K562 (cell line): Measurements from ENCODE around the gene ZNF83.
"Not testable (repeated sequence)": the region's sequence is repeated elsewhere in the genome, so short reads cannot be mapped to it uniquely, and the experiment has no call there.

Experiments
- C11orf30 ChIP-seq: fragments of 450-650 bp; IDR thresholded peaks from 2 replicates; pipeline ENCODE4 v1.6.1; 2016; ENCODE audit warnings: low read depth, mild to moderate bottlenecking
- COPS2 ChIP-seq: fragments of 450-650 bp; conservative IDR thresholded peaks from 2 replicates; pipeline ENCODE4 v1.6.1; 2016; ENCODE audit warnings: mild to moderate bottlenecking, moderate library complexity
- CTCF ChIP-seq, 3 experiments: IDR thresholded peaks in 2 of 3; conservative IDR thresholded peaks in 1 of 3; 2 replicates each; pipeline ENCODE4 v1.5.1; 2011 to 2012; ENCODE audit warnings: low read length in 3 of 3, mild to moderate bottlenecking in 3 of 3, control low read depth in 2 of 3, improper control_type of control experiment in 1 of 3, inconsistent platforms in 1 of 3, low read depth in 1 of 3, mixed read lengths in 1 of 3, moderate library complexity in 1 of 3; ENCODE audit not compliant: insufficient read depth in 2 of 3
- E2F1 ChIP-seq: sonication (generic); formaldehyde crosslinking; IDR thresholded peaks from 2 replicates; pipeline ENCODE4 v1.8.1; 2023; ENCODE audit warnings: mild to moderate bottlenecking, missing genetic modification reagents, moderate library complexity
- EP300 ChIP-seq: IDR thresholded peaks from 2 replicates; pipeline ENCODE4 v1.6.1; 2012; ENCODE audit warnings: low read length, improper control_type of control experiment
- FOXM1 ChIP-seq, 2 experiments: fragments of 450-650 bp in 1 of 2; sonication (generic) in 1 of 2; formaldehyde crosslinking in 1 of 2; IDR thresholded peaks; 2 replicates each; pipeline versions ENCODE4 v1.6.1 to v1.9.0; 2017 to 2022; ENCODE audit warnings: low read depth in 2 of 2, mild to moderate bottlenecking in 2 of 2, missing genetic modification reagents in 1 of 2, moderate library complexity in 1 of 2
- KAT8 ChIP-seq: fragments of 450-650 bp; IDR thresholded peaks from 2 replicates; pipeline ENCODE4 v1.6.1; 2016; ENCODE audit warnings: low read depth, mild to moderate bottlenecking
- PBX2 ChIP-seq, 2 experiments: IDR thresholded peaks in 1 of 2; conservative IDR thresholded peaks in 1 of 2; 2 replicates each; pipeline ENCODE4 v1.6.1; 2016; ENCODE audit warnings: low read depth in 2 of 2, mild to moderate bottlenecking in 1 of 2, missing compliant biosample characterization in 1 of 2, missing genetic modification characterization in 1 of 2, moderate library complexity in 1 of 2
- POLR2A ChIP-seq: fragments of 450-650 bp; conservative IDR thresholded peaks from 2 replicates; pipeline ENCODE4 v1.6.1; 2016
- SP2 ChIP-seq: IDR thresholded peaks from 2 replicates; pipeline ENCODE4 v1.6.1; 2011; ENCODE audit warnings: mild to moderate bottlenecking, low read depth, low read length, moderate library complexity; ENCODE audit not compliant: poor library complexity, severe bottlenecking; ENCODE audit errors: extremely low read depth
- TAF1 ChIP-seq: IDR thresholded peaks from 2 replicates; pipeline ENCODE4 v1.6.1; 2011; ENCODE audit warnings: mild to moderate bottlenecking, low read length, moderate library complexity; ENCODE audit not compliant: insufficient read depth, control insufficient read depth, severe bottlenecking; ENCODE audit errors: extremely low read depth
- USF1 ChIP-seq: sonication (generic); formaldehyde crosslinking; IDR thresholded peaks from 2 replicates; pipeline ENCODE4 v1.9.0; 2022; ENCODE audit warnings: mild to moderate bottlenecking, missing genetic modification reagents
- ZNF395 ChIP-seq: fragments of 200-800 bp; sonication (Bioruptor generic); IDR thresholded peaks from 2 replicates; pipeline ENCODE4 v1.6.1; 2017; ENCODE audit warnings: missing genetic modification characterization, missing compliant biosample characterization
- TF ChIP-seq, protein P1 (sequence below): sonication (generic); formaldehyde crosslinking; IDR thresholded peaks from 2 replicates; pipeline ENCODE4 v1.5.0; 2020; ENCODE audit warnings: missing genetic modification reagents

DNA sequence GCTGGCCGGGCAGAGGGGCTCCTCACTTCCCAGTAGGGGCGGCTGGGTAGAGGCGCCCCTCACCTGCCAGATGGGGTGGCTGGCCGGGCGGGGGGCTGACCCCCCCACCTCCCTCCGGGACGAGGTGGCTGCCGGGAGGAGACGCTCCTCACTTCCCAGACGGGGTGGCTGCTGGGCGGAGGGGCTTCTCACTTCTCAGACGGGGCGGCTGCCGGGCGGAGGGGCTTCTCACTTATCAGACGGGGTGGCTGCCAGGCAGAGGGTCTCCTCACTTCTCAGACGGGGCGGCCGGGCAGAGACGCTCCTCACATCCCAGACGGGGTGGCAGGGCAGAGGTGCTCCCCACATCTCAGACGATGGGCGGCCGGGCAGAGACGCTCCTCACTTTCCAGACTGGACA, 44.7 kb downstream of the ZNF83 start:
- not testable (repeated sequence) for TF ChIP-seq CTCF (IDR thresholded peaks at IDR 0.05 in 2 of 3, conservative IDR thresholded peaks at IDR 0.05 in 1 of 3; ENCODE audit: insufficient read depth in 2 of 3, low read depth in 1 of 3, low read length in 3 of 3); PBX2 (CRISPR knock-in tag; IDR thresholded peaks at IDR 0.05; ENCODE audit: low read depth); PBX2 (tag; conservative IDR thresholded peaks at IDR 0.05; ENCODE audit: low read depth); C11orf30; COPS2; FOXM1 (IDR thresholded peaks at IDR 0.05; ENCODE audit: low read depth); FOXM1 (CRISPR knock-in tag; IDR thresholded peaks at IDR 0.05; ENCODE audit: low read depth); TAF1; SP2; USF1; EP300; ZNF395 (CRISPR knock-in tag); E2F1 (CRISPR knock-in tag); KAT8; POLR2A
- TF ChIP-seq, protein P1, sequence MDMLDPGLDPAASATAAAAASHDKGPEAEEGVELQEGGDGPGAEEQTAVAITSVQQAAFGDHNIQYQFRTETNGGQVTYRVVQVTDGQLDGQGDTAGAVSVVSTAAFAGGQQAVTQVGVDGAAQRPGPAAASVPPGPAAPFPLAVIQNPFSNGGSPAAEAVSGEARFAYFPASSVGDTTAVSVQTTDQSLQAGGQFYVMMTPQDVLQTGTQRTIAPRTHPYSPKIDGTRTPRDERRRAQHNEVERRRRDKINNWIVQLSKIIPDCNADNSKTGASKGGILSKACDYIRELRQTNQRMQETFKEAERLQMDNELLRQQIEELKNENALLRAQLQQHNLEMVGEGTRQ (CRISPR knock-in tag), result not testable (repeated sequence)
